Gastroesophageal sphincter (tissue), 4 donors: Measurements from ENCODE around the gene MEOX1. TPM values are rescaled to one million over a fixed set of nuclear protein-coding genes. Genes with fewer than 3 reads are reported as not detected.
A peak's percentile ranks its signal among the peaks of the same experiment; 100 is the strongest.

ENCODE experiments used
- ATAC-seq: fragments of 150-250 bp; one replicate; pipeline ENCODE4 v1.9.1; 2016; ENCODE audit warnings: mild to moderate bottlenecking, moderate library complexity
- H3K27ac ChIP-seq, 4 donors: fragments of 200-600 bp; sonication (generic) in 3 of 4; 1 replicate in 3 of 4; 2 replicates in 1 of 4; pipeline ENCODE4 v1.5.1; 2016 to 2019
- H3K27me3 ChIP-seq: fragments of 200-600 bp; sonication (generic); one replicate; pipeline ENCODE4 v1.5.1; 2019
- H3K36me3 ChIP-seq, 2 donors: fragments of 200-600 bp; sonication (generic); one replicate each; pipeline ENCODE4 v1.5.1; 2019; ENCODE audit warnings: control low read depth in 1 of 2
- H3K4me1 ChIP-seq, 3 donors: fragments of 200-600 bp; sonication (generic); 1 replicate in 2 of 3; 2 replicates in 1 of 3; pipeline ENCODE4 v1.5.1; 2016 to 2019; ENCODE audit warnings: control low read depth in 2 of 3
- H3K4me3 ChIP-seq, 2 donors: fragments of 200-600 bp; sonication (generic); one replicate each; pipeline ENCODE4 v1.5.1; 2019; ENCODE audit warnings: mild to moderate bottlenecking in 1 of 2, moderate library complexity in 1 of 2
- H3K9me3 ChIP-seq, 3 donors: fragments of 200-600 bp; sonication (generic); one replicate each; pipeline ENCODE4 v1.5.1; 2017 to 2019; ENCODE audit warnings: control low read depth in 2 of 3
- EP300 ChIP-seq: sonication (generic); formaldehyde crosslinking; IDR thresholded peaks from one replicate; pipeline ENCODE4 v1.6.1; 2017; ENCODE audit warnings: antibody characterized with exemption, mild to moderate bottlenecking
- POLR2A ChIP-seq, 2 donors: fragments of 450-650 bp; IDR thresholded peaks; one replicate each; pipeline ENCODE4 v1.6.1; 2017; ENCODE audit warnings: antibody characterized with exemption in 2 of 2, mild to moderate bottlenecking in 2 of 2, moderate library complexity in 1 of 2
- POLR2AphosphoS5 ChIP-seq: sonication (generic); formaldehyde crosslinking; IDR thresholded peaks from one replicate; pipeline ENCODE4 v1.6.1; 2017; ENCODE audit warnings: antibody characterized with exemption
- WGBS, 2 donors: methylation state at CpG; one replicate each; pipeline ENCODE4 v1.1.5; 2018; ENCODE audit warnings: low coverage in 1 of 2; 5-methylcytosine and 5-hydroxymethylcytosine counted together
- total RNA-seq, 4 donors: library from RNA; depleted of rRNA; stranded (reverse); fragments of >200 nt; gene quantifications; one replicate each; pipeline ENCODE4 v1.1.0, GENCODE V29; 2016
- TF ChIP-seq, protein P1 (sequence below), 4 experiments: fragments of 200-600 bp in 2 of 4; fragments of 450-650 bp in 2 of 4; sonication (generic) in 1 of 4; IDR thresholded peaks; one replicate each; pipeline ENCODE4 v1.5.1; 2017 to 2019; ENCODE audit warnings: antibody characterized with exemption in 4 of 4, mild to moderate bottlenecking in 2 of 4, moderate library complexity in 2 of 4

MEOX1 gene
- total RNA-seq, 4 donors from 2014 or later, result 5.3 to 11.8 (median 7.6) TPM

DNA sequence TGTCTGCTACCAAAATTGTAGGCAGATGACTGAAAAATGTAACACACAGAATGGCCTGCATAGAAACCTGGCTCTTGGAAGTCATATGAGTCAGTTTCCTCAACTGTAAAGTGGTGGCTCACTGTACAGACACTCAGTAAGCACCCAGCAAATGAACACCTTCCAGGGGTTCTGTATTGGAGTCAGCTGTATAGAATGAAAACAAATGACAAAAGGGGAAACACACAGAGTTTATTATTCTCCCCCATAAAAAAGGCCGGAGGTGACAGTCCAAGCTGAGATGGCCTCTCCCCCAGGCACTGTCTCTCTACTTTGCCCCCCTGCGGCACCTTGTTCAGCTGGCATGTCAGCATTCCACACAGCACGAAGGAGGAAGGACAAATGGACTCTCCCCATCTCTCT is 6.2 kb upstream of the MEOX1 start:
- Histone ChIP-seq H3K4me1 (peaks cover 0 to 24% (median 3%) of the 10 kb centered on the region in 3 donors), H3K36me3 (no peaks in the 10 kb centered on the region), H3K27me3 (no peaks in the 10 kb centered on the region), H3K27ac (no peak overlapping the region), H3K9me3 (no peaks in the 10 kb centered on the region), H3K4me3 (no peak overlapping the region)
- 95% methylated on average over 3 of the region's 3 CpGs; no CpG with 5 or more reads in 1 of the 2 donors for WGBS, 2 donors
- TF ChIP-seq EP300 (no peak), POLR2A (IDR thresholded peaks at IDR 0.05) (no peak), POLR2AphosphoS5 (no peak)
- TF ChIP-seq, protein P1, sequence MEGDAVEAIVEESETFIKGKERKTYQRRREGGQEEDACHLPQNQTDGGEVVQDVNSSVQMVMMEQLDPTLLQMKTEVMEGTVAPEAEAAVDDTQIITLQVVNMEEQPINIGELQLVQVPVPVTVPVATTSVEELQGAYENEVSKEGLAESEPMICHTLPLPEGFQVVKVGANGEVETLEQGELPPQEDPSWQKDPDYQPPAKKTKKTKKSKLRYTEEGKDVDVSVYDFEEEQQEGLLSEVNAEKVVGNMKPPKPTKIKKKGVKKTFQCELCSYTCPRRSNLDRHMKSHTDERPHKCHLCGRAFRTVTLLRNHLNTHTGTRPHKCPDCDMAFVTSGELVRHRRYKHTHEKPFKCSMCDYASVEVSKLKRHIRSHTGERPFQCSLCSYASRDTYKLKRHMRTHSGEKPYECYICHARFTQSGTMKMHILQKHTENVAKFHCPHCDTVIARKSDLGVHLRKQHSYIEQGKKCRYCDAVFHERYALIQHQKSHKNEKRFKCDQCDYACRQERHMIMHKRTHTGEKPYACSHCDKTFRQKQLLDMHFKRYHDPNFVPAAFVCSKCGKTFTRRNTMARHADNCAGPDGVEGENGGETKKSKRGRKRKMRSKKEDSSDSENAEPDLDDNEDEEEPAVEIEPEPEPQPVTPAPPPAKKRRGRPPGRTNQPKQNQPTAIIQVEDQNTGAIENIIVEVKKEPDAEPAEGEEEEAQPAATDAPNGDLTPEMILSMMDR (IDR thresholded peaks at IDR 0.05), result no peak
- ATAC-seq, result no peak

DNA sequence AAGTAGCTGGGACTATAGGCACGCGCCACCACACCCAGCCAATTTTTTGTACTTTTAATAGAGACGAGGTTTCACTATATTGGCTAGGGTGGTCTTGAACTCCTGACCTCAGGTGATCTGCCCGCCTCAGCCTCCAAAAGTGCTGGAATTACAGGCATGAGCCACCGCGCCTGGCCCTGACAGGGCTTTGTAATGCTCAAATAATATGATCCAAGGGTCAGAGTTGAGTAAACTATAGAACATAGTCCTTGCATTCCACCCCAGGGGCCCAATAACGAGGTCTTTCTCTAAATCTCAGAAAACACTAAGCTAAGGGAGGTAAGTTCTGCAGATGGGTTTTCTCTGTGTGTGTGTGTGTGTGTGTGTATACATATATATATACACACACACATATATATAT is 5.8 kb upstream of the MEOX1 start:
- TF ChIP-seq POLR2AphosphoS5 (no peak), EP300 (no peak), POLR2A (IDR thresholded peaks at IDR 0.05) (no peak)
- TF ChIP-seq, protein P1 (IDR thresholded peaks at IDR 0.05), result no peak
- Histone ChIP-seq H3K4me3 (no peak overlapping the region), H3K27me3 (no peaks in the 10 kb centered on the region), H3K36me3 (no peaks in the 10 kb centered on the region), H3K27ac (no peak overlapping the region), H3K4me1 (peaks cover 0 to 26% (median 3%) of the 10 kb centered on the region in 3 donors), H3K9me3 (no peaks in the 10 kb centered on the region)
- WGBS, 2 donors, result 33 to 87% methylated on average over 1 to 4 of the region's 7 CpGs
- ATAC-seq, result no peak

DNA sequence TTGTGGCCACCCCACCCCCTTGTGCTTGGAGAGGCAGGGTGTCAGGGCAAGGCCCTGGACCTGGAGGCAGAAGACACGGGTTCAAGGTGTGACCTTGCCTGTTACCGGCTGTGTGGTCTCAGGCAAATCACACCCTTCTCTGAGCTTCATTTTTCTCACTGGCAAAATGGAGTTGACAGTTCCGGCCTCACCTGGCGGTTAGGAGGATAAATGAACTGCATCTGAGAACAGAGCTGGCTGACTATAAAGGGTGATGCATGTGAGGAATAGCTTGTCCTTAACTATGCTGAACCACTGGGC is 4.2 kb upstream of the MEOX1 start:
- Histone ChIP-seq H3K9me3 (no peaks in the 10 kb centered on the region), H3K4me1 (peaks cover 0 to 31% (median 3%) of the 10 kb centered on the region in 3 donors), H3K27me3 (peaks cover 7% of the 10 kb centered on the region), H3K4me3 (no peak overlapping the region), H3K36me3 (no peaks in the 10 kb centered on the region), H3K27ac (peak overlapping the region in 2 of 4 donors; percentile 49 to 76)
- 100% methylated on average over 1 of the region's 4 CpGs; no CpG with 5 or more reads in 1 of the 2 donors for WGBS, 2 donors
- ATAC-seq, result no peak
- no peak for TF ChIP-seq POLR2A (IDR thresholded peaks at IDR 0.05)
- no peak for TF ChIP-seq EP300
- TF ChIP-seq, protein P1 (IDR thresholded peaks at IDR 0.05), result no peak
- no peak for TF ChIP-seq POLR2AphosphoS5

DNA sequence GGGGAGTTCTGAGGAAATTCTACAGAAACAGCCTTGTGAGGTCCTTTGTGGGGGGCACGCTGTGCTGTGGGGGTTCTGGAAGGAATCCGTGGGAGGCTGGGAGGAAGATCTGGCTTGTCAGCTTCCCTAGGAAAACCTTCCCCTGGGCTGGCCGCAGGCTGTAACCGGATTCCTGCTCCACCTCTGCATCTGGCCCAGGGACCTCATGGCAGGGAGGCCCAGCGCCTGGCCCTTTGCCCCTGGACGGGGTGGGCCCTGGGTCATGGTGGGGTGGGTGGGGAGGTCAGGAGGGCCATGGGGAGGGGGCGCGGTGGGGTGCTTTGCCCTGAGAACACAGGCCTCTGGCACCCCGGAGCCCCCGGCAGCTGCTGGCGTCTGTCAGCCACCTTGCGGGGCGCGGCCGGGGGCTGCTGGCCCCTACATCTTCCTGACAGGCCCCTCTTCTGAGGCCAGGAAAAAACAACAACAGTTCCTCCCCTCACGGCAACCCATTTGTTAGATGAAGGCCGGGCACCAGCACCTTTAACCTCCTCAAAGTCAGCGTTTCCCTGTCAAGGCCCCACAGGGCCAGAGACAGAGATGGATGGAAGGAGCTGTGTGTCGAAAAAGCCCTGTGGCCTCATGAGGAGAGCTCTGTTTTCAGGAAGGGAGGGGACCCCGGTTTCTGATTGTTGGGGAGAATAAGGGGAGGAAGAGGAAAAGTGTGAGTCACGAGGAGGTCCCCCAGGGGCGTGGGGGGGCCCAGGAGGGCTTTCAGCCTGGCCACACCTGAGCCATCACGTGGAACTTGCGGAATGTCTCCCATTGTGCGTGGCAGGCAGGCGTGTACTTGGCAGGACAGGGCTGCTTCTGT is 3.6 kb upstream of the MEOX1 start:
- peaks cover 12% of the 10 kb centered on the region for H3K27me3 ChIP-seq
- WGBS, 2 donors, result 40 to 67% methylated on average over 2 to 7 of the region's 26 CpGs
- peak; percentile 67 for ATAC-seq
- TF ChIP-seq POLR2A (IDR thresholded peaks at IDR 0.05) (no peak), POLR2AphosphoS5 (no peak), EP300 (no peak)
- TF ChIP-seq, protein P1 (IDR thresholded peaks at IDR 0.05), result no peak
- no peaks in the 10 kb centered on the region for H3K9me3 ChIP-seq
- peaks cover 0 to 25% (median 3%) of the 10 kb centered on the region in 3 donors for H3K4me1 ChIP-seq
- peak overlapping the region in 3 of 4 donors; percentile 49 to 76 (median 59) for H3K27ac ChIP-seq
- H3K36me3 ChIP-seq, result no peaks in the 10 kb centered on the region
- H3K4me3 ChIP-seq, result no peak overlapping the region

DNA sequence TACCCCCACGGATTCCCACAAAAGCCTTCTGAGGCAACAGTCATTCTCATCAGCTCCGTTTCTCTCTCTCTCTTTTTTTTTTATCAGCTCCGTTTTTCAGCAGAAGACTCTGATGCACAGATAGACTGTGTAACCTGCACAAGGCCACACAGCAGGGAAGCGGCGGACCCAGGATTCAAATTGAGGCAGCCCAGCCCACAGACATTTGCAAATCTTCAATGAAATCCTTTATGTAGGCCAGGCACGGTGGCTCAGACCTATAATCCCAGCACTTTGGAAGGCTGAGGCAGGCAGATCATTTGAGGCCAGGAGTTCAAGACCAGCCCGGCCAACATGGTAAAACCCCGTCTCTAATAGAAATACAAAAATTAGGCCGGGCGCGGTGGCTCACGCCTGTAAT is 2.4 kb upstream of the MEOX1 start:
- Histone ChIP-seq H3K27ac (no peak overlapping the region), H3K4me1 (peaks cover 0 to 18% (median 3%) of the 10 kb centered on the region in 3 donors), H3K9me3 (no peaks in the 10 kb centered on the region), H3K36me3 (no peaks in the 10 kb centered on the region), H3K4me3 (no peak overlapping the region), H3K27me3 (peaks cover 13% of the 10 kb centered on the region)
- no peak for TF ChIP-seq POLR2AphosphoS5
- no peak for TF ChIP-seq EP300
- TF ChIP-seq, protein P1 (IDR thresholded peaks at IDR 0.05), result no peak
- TF ChIP-seq POLR2A (IDR thresholded peaks at IDR 0.05), result no peak
- WGBS, 2 donors, result 83 to 100% methylated on average over 2 to 3 of the region's 12 CpGs
- ATAC-seq, result no peak
